Measurements from ENCODE around the gene ZYG11B.

GRCh38 chr1:52679498-52679897 is 46.8 kb upstream of the ZYG11B start:
- no peak for TF ChIP-seq CTCF (conservative IDR thresholded peaks at IDR 0.05)
- TF ChIP-seq ZFX (IDR thresholded peaks at IDR 0.05), result no peak

All from C4-2B (cell line).